ENCODE data around the gene LRP1. TPM values are rescaled to one million over a fixed set of nuclear protein-coding genes. Genes with fewer than 3 reads are reported as not detected.

LRP1 gene
- total RNA-seq, 2 donors from 2014 or later, result 107 to 123 TPM

DNA sequence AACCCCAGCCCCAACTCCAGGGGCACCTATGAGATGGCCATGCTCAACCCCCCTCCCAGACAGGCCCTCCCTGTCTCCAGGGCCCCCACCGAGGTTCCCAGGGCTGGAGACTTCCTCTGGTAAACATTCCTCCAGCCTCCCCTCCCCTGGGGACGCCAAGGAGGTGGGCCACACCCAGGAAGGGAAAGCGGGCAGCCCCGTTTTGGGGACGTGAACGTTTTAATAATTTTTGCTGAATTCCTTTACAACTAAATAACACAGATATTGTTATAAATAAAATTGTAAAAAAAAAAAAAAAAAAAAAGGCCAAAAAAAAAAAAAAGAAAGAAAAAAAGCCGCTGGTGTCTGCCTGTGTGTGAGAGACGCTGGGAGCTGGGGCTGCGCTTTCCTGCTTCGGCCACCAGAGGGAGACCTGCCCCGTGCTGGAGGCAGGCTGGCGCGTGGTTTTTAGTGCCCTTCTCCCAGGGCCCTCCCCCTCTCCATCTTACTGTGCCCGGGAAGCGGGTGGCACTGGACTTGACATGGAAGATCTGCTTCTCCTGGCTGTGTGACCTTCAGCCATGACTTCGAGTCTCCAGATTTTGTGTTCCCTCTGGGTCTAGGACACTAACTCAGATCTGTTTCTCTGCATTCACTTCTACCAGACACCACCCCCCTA, 84.9 kb downstream of the LRP1 start:
- intact Hi-C loops (cut with DNase I), result loop anchor here (2.0 kb wide), 1 partner anchor 26 kb away; no protein-coding TSS in a partner anchor
- peaks cover 37% of the 10 kb centered on the region for H3K27me3 ChIP-seq
- no peaks in the 10 kb centered on the region for H3K9me3 ChIP-seq
- no peak overlapping the region for H3K4me3 ChIP-seq
- TF ChIP-seq, protein P1, sequence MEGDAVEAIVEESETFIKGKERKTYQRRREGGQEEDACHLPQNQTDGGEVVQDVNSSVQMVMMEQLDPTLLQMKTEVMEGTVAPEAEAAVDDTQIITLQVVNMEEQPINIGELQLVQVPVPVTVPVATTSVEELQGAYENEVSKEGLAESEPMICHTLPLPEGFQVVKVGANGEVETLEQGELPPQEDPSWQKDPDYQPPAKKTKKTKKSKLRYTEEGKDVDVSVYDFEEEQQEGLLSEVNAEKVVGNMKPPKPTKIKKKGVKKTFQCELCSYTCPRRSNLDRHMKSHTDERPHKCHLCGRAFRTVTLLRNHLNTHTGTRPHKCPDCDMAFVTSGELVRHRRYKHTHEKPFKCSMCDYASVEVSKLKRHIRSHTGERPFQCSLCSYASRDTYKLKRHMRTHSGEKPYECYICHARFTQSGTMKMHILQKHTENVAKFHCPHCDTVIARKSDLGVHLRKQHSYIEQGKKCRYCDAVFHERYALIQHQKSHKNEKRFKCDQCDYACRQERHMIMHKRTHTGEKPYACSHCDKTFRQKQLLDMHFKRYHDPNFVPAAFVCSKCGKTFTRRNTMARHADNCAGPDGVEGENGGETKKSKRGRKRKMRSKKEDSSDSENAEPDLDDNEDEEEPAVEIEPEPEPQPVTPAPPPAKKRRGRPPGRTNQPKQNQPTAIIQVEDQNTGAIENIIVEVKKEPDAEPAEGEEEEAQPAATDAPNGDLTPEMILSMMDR (IDR thresholded peaks at IDR 0.05), result peak; percentile 97
- H3K4me1 ChIP-seq, result peaks cover 15% of the 10 kb centered on the region
- no peaks in the 10 kb centered on the region for H3K36me3 ChIP-seq
- peak overlapping the region in 1 of 2 donors; percentile 32 for H3K9ac ChIP-seq (ENCODE audit: low read depth in 2 of 2, low read length in 2 of 2)
- DNase-seq, result peak; percentile 88
- no peak overlapping the region for H3K27ac ChIP-seq

DNA sequence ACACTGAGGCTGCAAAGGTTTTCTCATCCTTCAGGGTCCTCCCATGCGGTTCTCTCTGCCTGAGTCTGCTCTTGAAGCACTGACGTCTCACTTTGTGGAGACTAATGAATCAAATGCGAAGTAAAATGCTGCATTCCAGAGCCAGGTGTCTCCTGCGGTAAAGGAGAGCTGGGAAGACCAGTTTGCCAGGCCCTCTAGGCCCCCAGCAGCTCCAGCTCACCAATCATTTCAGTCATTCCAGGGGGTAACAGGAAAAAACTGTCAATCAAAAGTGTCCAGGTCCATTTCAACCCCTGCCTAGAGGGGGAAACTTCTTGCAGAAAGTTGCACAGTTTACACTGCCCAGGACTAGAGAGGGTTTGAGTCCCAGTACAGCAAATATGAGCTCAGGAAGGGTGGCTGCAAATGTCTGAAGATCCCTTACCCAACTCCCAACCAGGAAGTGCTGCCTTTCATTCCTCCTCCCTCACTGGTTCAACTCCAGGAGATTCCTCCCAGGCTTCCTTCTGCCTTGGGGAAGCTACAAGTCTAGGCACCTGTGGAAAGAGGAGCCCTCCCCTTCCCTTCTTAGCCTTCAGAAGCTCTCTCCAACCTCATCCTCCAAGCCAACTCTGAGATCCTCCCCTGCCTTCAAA, 85.6 kb downstream of the LRP1 start:
- no peak overlapping the region for H3K9ac ChIP-seq (ENCODE audit: low read depth in 2 of 2, low read length in 2 of 2)
- H3K9me3 ChIP-seq, result no peaks in the 10 kb centered on the region
- TF ChIP-seq, protein P1 (IDR thresholded peaks at IDR 0.05), result no peak
- no peaks in the 10 kb centered on the region for H3K36me3 ChIP-seq
- peaks cover 44% of the 10 kb centered on the region for H3K27me3 ChIP-seq
- DNase-seq, result no peak
- H3K27ac ChIP-seq, result no peak overlapping the region
- H3K4me1 ChIP-seq, result peaks cover 15% of the 10 kb centered on the region
- intact Hi-C loops (cut with DNase I), result loop anchor here (2.0 kb wide), 1 partner anchor 25 kb away; no protein-coding TSS in a partner anchor
- no peak overlapping the region for H3K4me3 ChIP-seq

DNA sequence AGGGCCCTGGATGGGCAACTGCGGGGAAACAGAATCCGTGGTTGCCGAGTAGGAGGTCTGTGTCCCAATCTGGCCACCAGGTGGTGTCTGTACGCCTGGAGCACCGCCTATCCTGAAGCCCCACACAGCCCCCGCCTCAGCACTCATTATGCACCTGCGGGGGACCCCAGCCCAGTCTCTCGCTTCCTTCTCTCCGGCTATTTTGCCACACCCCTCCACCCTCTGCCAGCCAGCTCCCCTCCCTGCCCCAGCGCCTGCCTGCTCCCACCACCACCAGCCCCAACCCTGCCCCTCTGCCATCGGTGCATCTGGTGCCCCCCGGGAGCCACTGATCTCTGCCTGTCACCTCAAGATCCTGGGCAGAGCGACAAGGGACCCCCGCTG, 86.1 kb downstream of the LRP1 start:
- H3K4me1 ChIP-seq, result peaks cover 15% of the 10 kb centered on the region
- intact Hi-C loops (cut with DNase I), result no loop called here
- no peaks in the 10 kb centered on the region for H3K9me3 ChIP-seq
- H3K4me3 ChIP-seq, result no peak overlapping the region
- no peak overlapping the region for H3K27ac ChIP-seq
- no peak overlapping the region for H3K9ac ChIP-seq (ENCODE audit: low read depth in 2 of 2, low read length in 2 of 2)
- TF ChIP-seq, protein P1 (IDR thresholded peaks at IDR 0.05), result peak; percentile 58
- no peaks in the 10 kb centered on the region for H3K36me3 ChIP-seq
- peak; percentile 70 for DNase-seq
- H3K27me3 ChIP-seq, result peaks cover 49% of the 10 kb centered on the region

DNA sequence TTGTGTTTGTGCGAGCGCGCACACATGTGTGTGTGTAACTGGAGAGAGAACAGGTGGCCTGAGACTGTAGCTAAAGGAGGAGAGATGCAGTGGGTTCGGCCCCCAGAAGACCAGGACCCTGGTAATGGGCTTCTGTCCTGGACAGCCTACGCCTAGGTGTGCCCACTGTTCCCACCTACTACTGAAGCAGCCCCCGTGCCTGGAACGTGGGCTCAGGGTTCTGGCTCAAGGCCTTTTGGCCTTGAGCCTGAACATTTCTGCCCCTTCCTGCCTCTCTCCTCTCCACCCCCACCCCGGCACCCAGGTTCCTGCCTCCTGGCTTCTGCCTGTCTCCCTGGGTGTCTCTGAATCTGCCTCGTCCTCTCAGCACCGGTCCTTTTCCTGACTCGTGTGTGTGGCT, 86.8 kb downstream of the LRP1 start:
- Histone ChIP-seq H3K36me3 (no peaks in the 10 kb centered on the region), H3K9me3 (no peaks in the 10 kb centered on the region), H3K4me3 (no peak overlapping the region), H3K27ac (no peak overlapping the region), H3K9ac (ENCODE audit: low read depth in 2 of 2, low read length in 2 of 2) (no peak overlapping the region), H3K4me1 (peaks cover 15% of the 10 kb centered on the region), H3K27me3 (peaks cover 56% of the 10 kb centered on the region)
- TF ChIP-seq, protein P1 (IDR thresholded peaks at IDR 0.05), result no peak
- intact Hi-C loops (cut with DNase I), result no loop called here
- DNase-seq, result no peak

DNA sequence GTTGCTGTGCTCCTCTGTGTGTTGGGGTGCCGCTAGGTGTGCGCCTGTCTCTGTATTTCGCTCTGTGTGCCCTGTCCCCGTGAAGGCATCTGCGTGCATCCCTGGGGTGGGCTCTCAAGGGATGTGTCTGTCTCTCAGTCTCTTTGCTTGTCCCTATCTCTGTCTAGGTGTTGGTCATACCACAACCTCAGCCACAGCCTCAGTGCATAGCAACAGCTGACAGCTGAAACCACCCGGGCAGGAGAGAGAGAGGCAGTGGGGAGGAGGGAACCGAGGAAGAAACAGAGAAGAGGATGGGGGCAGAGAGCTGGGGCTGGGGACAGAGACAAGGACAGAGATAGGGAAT, 87.4 kb downstream of the LRP1 start:
- intact Hi-C loops (cut with DNase I), result no loop called here
- DNase-seq, result no peak
- Histone ChIP-seq H3K27ac (no peak overlapping the region), H3K27me3 (peaks cover 61% of the 10 kb centered on the region), H3K9me3 (no peaks in the 10 kb centered on the region), H3K4me3 (no peak overlapping the region), H3K4me1 (peaks cover 15% of the 10 kb centered on the region), H3K9ac (ENCODE audit: low read depth in 2 of 2, low read length in 2 of 2) (no peak overlapping the region), H3K36me3 (no peaks in the 10 kb centered on the region)
- TF ChIP-seq, protein P1 (IDR thresholded peaks at IDR 0.05), result no peak
